ENCODE data around the gene ETV4.
A peak's percentile ranks its signal among the peaks of the same experiment; 100 is the strongest.

ETV4 gene

DNA sequence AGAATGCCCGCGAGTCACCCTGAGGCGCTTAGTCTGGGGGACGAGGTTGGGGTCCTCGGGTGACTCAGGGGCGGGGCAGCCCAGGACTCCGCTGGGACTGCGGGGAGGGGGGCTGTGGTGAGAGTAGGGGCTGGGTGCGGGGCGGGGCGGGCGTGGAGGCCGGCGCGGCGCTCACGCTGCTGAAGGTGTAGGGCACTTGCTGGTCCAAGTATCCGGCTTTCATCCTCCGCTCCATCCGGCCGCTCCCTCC lies 832 bp downstream of the ETV4 start:
- DNase-seq (ENCODE audit: low read depth in 2 of 2): no peak

DNA sequence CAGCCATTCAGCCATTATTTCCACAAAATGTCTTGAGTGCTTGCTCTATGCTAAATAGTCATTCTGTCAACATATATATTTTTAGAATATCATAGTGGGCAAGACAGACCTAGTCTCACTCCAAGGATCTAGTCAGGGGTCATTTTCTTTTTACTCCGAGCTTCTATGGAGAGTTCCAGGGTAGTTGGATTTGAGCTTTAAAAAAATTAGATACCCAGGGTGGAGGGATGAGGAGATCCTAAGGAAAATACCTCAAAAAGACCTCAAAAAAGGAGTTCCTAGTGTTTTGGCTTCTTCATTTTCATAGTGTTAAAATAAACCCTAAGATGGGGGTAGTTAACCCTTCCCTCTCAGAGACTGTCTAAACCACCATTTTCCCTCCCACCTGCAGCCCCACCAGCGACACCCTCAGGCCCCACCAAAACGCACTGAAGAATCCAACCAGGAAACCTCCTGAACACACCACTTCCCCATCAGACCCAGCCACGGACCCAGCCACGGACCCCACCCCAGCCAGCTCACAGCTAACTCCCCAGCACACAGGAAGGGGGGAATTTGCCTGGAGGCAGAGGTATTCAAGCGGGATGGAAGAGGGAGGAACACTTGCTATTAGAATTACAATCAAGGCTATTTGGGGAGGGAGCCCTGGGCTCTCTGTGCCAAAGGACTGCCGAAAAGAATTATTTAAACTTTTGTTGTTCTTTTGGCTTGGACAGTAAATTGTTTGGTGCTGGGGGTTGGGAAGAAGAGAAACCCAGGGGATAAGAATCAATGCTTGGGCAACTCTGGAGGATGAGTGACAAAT lies 2.2 kb downstream of the ETV4 start:
- DNase-seq (ENCODE audit: low read depth in 2 of 2): no peak

DNA sequence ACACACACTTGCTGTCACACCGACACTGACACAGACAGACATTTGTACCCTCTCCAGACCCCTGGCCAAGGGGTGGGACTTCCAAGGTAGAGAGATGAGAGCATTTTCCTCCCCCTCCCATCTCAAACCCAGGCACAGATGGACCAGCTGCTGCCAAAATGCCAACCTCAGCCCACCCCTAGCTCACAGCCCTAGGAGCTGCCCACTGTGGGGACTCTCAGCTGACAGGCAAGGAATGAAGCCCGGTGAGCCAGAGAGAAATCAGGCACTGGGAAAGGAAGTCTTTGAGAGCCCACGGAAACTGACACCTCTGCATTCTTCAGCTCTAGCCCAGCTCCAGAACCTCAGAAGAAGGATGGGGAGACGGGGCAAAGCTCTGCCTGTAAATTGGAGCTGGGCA lies 2.8 kb downstream of the ETV4 start:
- DNase-seq (ENCODE audit: low read depth in 2 of 2): no peak

DNA sequence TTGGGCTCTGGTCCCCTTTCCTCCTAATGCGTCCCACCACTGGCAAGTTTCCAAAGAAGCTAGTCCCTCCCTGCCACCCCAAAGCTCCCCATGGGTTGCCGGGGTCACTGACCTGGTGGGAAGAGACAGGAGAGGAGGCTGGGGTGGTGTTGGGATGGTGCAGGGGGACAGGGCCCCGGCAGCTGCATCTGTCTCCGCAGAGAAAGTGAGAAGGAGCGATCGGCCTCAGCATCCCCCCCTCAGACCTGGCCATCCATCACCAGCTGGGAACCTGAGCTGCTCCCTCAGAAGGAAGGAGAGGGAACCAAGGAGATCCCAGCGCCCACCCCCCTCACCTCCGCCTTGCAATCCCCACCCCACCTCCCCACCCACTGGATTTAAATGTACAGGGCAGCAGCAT lies 3.3 kb downstream of the ETV4 start:
- DNase-seq (ENCODE audit: low read depth in 2 of 2): no peak

DNA sequence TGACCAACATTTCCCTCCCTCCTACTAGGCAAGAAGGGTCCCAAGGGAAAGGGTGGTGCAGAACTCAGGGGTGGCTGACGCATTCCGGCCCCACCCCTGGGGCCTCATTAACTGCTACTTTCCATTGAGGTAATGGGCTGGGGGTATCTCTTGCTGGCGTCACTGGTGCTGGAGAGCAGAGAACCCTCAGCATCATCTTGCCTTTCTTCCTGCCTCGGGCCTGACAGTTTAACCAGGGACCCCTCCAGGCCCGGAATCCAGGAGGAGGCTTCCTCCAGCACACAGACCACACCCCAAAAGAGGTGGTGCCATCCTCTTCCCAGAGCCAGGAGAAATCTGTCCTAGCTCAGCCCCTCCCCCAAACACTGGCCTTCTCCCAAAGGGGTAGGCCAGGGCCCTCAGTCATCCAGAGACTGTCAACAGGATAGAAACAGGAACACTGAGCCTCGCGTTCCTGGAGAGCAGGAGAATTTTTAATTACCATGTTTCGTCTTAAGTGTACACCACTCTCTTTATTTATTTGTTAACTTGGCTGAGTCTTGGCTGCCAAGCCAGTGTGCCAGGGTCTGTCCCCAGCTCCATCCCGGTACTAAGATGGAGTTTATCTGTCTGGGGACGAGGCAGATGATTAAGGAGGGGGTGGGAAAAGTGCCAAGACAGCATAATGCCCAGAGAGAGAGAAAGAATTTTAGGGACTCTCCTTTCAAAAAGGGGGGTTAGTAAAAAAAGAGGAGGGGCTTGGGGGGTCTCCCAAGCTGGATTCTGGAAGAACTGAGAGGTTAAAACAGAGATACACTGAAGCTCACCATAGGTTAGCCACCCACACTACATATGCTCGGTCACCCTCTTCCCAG lies 5.1 kb downstream of the ETV4 start:
- no peak for DNase-seq (ENCODE audit: low read depth in 2 of 2)

DNA sequence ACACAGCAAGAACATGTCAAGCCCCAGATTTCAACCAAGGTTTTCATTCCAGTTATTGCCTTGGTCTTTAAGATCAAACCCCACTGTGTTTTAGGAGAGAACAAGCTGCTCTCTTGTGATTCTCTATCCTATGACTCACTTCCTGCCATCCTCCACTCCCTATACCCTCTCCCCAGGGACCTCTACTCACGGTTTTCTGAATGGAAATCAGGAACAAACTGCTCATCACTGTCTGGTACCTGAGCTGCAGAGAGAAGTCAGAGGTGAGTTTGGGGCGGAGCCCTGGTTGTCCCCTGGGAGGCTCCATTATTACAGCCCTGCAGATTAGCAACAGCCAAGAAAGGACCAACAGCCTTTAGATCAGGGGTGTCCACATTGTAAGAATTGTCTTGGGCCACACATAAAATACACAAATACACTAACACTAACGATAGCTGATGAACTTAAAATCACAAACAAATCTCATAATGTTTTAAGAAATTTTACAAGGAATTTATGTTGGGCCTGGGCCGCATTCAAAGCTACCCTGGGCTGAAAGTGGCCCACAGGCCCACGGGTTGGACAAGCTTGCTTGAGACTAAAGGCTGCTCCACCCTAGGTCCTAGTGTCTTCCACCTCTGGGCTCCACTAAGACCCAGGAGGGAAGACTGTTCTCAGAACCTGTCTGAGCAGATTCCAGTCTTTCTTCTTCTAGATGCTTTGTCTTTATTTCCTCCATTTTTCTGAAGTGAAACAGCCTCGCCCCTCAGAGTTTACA lies 9.7 kb downstream of the ETV4 start:
- DNase-seq (ENCODE audit: low read depth in 2 of 2): peak in 1 of 2 experiments; percentile 57

DNA sequence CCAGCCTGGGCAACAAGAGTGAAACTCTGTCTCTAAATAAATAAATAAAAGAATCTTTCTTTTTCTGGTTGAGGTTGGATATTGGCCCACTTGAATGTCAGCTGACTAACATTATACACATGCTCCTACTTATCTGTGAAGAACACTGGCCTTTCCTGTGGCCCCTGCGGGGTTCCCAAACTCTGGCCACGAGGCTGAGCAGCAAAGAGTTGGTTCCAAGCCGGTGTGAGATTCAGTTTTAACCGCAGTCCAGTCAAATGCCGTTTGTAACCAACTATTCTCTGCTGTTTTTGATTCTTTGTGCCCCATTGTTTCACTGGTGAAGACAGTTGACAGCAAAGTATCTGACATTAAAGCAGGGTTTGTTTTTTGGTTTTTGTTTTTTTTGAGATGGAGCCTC lies 11.2 kb downstream of the ETV4 start:
- no peak for DNase-seq (ENCODE audit: low read depth in 2 of 2)

DNA sequence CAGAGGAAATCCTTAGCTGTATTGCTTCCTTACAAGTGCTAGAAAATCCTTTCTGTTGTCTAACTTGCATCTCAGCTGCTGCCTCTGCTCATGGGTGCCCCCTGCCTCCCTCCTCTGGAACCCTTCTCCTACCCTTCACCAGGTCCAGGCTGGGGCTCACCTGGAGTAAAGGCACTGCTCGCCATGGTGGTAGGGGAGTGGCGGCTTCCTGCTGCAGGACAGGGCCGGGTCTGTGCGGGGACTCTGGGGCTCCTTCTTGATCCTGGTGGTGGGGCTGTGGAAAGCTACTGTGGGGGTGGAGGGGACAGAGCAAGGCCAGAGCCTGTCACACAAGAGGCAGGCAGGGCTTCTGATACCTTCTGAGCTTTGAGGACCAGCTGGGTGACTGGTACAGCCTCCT lies 12.4 kb downstream of the ETV4 start:
- no peak for DNase-seq (ENCODE audit: low read depth in 2 of 2)

DNA sequence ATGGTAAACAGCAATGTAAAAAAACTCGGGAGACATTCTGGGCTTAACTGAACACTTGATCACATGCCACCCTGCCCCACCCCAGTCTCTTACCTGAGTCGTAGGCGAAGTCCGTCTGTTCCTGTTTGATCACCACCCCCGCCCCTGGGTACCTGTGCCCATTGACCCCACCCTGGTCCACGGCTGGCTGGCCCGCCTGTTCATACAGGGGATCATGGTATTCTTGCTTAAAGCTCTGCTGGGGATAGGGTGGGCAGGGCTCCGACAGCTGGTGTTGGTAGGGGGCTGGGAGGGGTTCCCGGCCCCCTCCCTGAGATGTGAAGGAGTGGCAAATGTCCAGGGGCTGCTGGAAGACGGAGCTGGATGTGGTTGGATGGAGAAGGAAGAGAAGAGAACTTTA lies 13.6 kb downstream of the ETV4 start:
- no peak for DNase-seq (ENCODE audit: low read depth in 2 of 2)

DNA sequence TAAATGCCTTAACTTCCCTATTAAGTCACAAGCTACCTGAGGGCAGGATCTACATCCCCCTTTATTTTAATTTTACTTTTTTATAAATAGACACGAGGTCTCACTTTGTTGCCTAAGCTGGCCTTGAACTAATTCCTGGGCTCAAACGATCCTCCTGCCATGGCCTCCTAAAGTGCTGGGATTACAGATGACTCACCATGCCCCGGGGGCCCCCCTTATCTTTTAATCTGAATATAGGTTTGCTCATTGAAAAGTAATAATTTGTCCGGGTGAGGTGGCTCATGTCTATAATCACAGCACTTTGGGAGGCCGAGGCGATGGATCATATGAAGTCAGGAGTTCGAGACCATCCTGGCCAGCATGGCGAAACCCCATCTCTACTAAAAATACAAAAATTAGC lies 14.2 kb downstream of the ETV4 start:
- DNase-seq (ENCODE audit: low read depth in 2 of 2): no peak

DNA sequence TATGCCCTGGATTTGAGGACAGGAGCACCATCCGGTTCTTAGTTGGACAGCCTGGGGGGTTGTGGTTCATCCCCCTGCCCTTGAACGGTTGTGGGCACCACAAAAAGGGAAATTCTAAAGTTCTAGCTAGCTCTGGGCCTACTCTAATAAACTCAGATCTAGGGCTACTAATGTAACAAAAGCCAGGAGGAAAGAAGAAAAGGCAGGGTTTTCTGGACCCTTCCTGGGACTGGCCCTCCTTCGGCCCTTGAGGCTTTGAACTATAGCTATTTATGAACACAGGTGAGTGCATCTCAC lies 15.1 kb downstream of the ETV4 start:
- DNase-seq (ENCODE audit: low read depth in 2 of 2): no peak

DNA sequence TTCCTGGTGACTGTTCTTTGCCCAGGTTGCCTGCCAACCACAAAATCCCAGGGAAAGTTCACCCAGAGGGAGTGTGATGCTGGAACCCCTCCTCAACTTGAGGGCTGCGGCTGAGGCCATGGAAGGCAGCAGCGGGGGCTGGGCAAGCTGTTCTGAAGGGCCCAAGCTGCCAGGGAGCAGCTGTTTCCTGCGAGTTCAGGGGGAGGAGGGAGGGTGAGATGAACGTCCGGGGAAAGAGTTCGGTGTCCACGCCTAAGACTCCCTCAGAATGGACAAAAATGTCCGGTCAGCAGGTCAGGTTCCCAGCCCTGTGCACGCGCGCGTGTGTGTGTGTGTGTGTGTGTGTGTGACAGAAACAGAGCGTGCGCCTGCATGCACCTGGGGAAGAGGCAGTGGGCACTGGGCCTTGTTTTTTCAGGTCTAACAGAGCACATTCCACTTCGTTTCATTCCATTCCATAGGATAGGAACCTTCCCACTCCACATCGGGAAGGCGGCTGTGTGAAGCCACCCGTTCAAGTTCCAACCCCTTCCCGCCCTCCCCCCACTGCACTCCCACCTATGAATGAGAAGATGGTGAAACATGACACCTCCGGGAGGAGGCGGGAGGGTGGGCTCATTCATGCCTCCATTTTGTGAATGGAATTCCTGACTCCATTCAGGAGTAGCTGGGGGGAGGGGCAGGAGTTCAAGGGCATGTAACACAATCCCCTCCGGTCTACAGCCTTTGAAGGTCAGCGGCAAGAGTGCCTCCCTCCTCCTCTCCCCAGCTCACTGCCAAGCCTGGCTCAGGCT lies 15.7 kb downstream of the ETV4 start:
- peak; percentile 85 for DNase-seq (ENCODE audit: low read depth in 2 of 2)

DNA sequence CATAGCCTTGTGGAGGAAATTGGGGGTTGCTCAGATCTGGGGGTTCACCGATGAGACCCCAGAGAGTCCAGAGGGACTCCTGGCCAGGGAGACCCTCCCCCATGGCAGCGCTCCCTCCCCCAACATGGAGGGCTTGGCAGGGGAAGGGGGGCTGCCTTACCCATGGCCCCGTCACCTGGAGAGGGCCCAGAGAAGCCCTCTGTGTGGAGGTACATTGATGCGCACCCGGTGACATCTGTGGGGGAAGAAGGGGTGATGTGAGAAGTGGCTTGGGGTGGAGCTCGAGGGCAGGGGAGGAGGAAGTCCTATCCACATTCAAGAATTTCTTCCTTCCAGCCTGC lies 16.2 kb downstream of the ETV4 start:
- no peak for DNase-seq (ENCODE audit: low read depth in 2 of 2)

DNA sequence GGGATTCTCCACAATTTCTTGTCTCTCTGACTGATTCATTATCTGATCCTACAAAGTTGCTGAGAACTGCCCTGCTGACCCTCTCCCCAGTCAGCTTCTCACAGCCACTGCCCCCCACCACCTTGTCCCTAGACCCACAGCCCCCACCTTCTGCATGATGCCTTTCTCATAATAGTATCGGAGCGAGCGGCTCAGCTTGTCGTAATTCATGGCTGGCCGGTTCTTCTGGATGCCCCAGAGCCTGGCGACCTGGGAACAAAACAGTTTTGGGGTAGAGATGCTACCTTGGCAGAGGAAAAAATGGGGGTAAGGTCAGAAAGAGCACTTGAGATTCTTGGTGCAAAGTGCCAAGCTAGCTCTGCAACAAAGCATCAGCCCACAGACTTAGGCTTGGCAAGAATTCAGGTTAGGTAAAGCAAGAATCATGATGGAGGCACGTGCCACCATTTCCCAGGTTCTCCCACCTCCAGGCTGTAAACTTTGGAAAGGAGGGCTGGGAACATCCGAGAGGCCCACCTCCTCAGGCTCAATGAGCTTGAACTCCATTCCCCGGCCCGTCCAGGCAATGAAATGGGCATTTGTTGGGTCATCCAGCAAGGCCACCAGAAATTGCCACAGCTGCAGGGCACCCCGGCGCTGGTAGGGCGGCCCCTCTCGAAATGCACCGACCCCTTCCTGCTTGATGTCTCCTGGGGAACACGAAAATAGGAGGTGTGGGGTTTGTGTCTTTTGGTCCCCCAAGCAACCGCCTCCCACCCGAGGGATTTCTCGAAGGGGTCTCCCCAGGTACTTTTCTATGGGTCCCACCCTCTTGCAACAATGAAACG lies 16.9 kb downstream of the ETV4 start:
- no peak for DNase-seq (ENCODE audit: low read depth in 2 of 2)

DNA sequence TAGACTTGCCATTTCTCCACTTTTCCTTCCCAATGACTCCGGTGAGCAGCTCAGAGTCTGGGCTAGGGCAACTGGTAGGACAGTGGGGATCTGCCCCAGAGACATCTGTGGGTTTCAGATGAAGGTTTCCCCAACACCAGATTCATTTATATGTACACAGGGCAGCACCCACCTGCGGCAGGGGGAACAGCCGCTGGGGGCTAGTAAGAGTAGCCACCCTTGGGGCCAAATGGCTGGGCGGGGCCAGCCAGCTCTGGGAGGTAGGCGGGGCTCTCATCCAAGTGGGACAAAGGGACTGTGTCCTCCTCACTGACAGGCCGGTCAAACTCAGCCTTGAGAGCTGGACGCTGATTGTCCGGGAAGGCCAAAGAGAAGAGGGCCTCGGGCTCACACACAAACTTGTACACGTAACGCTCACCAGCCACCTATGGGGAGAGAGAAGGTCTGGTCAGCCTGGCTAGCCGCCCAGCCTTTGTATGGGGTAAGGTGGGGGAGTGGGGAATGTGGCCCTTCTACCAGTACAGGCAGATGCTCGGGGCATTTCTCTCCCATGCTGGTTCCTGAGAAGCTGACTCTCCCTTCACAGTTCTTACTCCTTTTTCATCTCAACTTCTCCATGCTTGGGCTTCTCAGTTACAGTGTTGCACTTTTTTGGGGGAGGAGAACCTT lies 17.7 kb downstream of the ETV4 start:
- no peak for DNase-seq (ENCODE audit: low read depth in 2 of 2)

DNA sequence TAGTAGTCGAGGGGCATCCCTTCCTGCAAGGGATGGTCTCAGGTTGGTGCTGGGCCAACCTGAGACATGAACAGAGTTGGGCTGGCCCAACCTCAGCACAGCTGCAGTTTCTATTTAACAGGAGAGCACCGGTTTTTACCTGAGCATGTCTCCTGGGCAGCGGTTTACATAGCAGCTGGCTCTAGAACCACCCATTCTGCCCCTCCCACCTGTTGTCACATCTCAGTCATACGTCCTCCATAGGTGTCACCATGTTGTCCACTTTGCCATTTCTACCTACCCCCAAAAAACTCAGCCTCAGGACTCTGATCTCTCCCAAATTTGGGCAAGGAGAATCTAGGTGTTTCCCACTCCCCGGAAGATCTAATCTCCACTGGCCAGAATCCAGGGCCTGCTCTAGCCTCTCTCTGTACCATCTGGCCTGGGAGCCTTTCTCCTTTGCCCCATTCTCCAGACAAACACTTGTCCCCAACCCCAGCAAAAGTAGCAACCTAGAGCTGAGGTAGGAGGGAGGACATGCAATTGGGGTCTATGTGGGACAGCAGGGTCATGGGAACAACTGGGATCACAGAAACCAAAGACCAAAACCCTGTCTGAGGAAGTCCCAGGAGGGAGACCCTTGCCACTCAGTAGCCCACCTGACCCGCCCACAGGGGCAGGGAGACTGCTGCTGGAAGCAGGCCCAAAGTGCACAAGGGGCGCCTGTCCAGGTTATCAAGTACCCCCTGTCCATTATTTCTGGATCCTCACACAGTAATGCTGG lies 19.1 kb downstream of the ETV4 start:
- no peak for DNase-seq (ENCODE audit: low read depth in 2 of 2)

DNA sequence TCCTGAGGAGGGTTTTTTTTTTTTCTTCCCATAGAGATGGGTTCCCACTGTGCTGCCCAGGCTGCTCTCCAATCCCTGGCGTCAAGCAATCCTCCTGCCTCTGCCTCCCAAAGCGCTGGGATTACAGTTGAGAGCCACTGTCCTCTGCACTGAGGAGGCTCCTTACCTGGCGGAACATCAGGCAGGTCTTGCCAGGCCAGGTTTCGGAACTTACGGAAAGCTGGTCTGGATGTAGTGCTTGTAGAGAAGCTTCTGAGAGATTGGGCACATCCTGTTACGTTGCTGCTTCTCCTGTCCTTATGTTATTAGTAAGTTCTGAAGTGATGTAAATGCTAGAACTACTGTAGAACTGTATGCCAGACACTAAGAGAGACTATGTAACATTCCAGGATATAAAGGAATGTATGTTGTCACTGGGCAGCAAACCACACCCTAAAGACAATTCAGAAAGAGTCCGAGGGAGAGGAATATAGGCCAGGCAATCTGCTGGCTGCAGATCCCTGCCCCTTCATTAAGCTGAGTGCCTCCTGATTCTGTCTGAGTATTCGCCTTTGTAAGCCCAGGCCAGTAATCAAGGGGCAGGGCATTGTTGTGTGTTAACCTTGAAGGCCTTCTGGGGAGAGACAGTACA lies 21.1 kb downstream of the ETV4 start:
- no peak for DNase-seq (ENCODE audit: low read depth in 2 of 2)

DNA sequence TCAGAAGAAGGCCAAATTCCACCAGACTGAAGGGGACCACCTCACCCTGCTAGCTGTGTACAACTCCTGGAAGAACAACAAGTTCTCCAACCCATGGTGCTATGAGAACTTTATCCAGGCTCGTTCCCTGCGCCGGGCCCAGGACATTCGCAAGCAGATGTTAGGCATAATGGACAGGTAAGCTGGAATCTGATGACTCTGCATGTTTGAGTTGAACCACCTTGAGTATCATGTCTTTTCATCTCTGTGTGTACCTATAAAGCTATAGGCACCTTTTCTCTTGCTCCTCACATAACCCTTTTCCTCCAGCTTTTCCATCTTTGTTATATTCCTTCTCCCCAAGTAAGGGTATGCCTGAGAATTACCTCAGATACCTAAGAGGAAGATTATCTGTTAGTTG lies 24.8 kb downstream of the ETV4 start:
- no peak for DNase-seq (ENCODE audit: low read depth in 2 of 2)

DNA sequence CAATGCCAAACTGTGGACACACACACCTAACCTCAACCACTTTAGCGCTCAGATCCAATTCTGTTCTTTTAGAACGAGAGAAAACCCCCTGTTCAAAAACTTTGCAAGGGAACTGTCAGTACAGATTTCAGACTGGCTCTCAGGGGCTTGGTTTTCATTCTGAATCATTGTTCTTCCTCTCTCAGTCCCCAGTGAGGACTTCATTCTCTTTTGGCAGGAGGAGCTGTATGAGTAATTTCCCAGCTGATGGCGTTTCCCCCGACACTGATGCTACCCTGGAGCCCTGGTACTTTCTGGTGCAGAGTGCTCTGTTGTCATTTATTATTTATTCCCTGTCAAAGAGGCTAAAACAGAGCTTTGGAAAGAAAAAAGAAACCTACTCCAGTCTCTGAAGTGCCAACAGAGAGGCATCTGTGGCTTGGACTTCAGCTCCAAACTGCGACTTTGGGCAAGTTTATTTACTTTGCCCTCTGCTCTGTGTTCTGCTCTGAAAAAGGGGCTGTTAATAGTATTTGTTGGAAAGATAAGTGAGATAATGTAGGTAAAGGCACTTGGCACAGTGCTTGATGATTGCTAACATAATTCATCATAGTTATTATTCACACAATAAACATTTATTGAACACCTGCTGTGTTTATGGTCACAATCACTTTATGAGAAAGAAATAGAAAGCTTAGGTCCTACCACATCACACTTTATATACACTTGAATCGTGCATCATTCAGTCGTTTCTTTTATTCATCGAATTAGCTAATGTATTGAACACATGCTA lies 28.3 kb downstream of the ETV4 start:
- DNase-seq (ENCODE audit: low read depth in 2 of 2): peak in 1 of 2 experiments; percentile 6
